Spleen (tissue), 7 donors: ENCODE measurements around the gene KANK4.

Experiments used
- POLR2A ChIP-seq, 3 donors: fragments of 450-650 bp; IDR thresholded peaks; one replicate each; pipeline ENCODE4 v1.5.1; 2017; ENCODE audit warnings: antibody characterized with exemption in 3 of 3, mild to moderate bottlenecking in 1 of 3
- POLR2AphosphoS5 ChIP-seq, 3 donors: sonication (generic); formaldehyde crosslinking; IDR thresholded peaks; one replicate each; pipeline ENCODE4 v1.5.1; 2017; ENCODE audit warnings: antibody characterized with exemption in 3 of 3
- TF ChIP-seq, protein P1 (sequence below), 11 experiments: fragments of 200-600 bp in 7 of 11; fragments of 450-650 bp in 4 of 11; sonication (generic) in 4 of 11; IDR thresholded peaks in 8 of 11; conservative IDR thresholded peaks in 3 of 11; 1 replicate in 7 of 11; 2 replicates in 4 of 11; pipeline versions ENCODE4 v1.4.0 to v1.8.0; 2016 to 2021; ENCODE audit warnings: antibody characterized with exemption in 11 of 11, inconsistent platforms in 4 of 11, mild to moderate bottlenecking in 1 of 11
- donor health status: DM: no; HTN: no; CAD: no; lungs with moderate emphysema.
- donor health status: DM: no; HTN: no; CAD: no.
- donor health status: DM: no; HTN: no; CAD: no.

DNA sequence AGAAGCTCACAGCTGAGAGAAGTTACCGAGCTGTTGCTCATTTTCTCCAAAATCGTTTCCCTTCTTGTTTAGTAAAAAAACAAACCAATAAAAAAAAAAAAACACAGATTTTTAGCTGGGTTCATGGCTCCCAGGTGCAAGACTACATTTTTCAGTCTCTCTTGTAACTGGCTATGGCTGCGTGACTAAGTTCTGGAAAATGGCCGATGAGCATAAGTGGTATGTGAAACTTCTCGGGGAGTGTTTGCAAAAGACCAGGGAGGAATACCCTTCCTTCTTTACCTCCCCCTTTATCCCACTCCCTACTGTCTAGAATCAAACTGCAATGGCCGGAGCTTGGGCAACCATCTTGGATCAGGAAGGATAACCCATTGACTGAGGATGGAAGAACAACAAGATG lies 38.7 kb upstream of the KANK4 start:
- TF ChIP-seq, protein P1, sequence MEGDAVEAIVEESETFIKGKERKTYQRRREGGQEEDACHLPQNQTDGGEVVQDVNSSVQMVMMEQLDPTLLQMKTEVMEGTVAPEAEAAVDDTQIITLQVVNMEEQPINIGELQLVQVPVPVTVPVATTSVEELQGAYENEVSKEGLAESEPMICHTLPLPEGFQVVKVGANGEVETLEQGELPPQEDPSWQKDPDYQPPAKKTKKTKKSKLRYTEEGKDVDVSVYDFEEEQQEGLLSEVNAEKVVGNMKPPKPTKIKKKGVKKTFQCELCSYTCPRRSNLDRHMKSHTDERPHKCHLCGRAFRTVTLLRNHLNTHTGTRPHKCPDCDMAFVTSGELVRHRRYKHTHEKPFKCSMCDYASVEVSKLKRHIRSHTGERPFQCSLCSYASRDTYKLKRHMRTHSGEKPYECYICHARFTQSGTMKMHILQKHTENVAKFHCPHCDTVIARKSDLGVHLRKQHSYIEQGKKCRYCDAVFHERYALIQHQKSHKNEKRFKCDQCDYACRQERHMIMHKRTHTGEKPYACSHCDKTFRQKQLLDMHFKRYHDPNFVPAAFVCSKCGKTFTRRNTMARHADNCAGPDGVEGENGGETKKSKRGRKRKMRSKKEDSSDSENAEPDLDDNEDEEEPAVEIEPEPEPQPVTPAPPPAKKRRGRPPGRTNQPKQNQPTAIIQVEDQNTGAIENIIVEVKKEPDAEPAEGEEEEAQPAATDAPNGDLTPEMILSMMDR (IDR thresholded peaks at IDR 0.05 in 8 of 11, conservative IDR thresholded peaks at IDR 0.05 in 3 of 11) = no peak
- TF ChIP-seq POLR2A (IDR thresholded peaks at IDR 0.05) = no peak
- no peak for TF ChIP-seq POLR2AphosphoS5 (IDR thresholded peaks at IDR 0.05)
